VCaP (cell line): Measurements from ENCODE around the gene ANO4.

Experiments
- H3K27ac ChIP-seq: fragments of 450-650 bp; 2 replicates; pipeline ENCODE4 v1.5.1; 2017
- TF ChIP-seq, protein P1 (sequence below): fragments of 450-650 bp; conservative IDR thresholded peaks from 2 replicates; pipeline ENCODE4 v1.5.1; 2017; ENCODE audit warnings: mild to moderate bottlenecking, moderate library complexity

ANO4 gene

DNA sequence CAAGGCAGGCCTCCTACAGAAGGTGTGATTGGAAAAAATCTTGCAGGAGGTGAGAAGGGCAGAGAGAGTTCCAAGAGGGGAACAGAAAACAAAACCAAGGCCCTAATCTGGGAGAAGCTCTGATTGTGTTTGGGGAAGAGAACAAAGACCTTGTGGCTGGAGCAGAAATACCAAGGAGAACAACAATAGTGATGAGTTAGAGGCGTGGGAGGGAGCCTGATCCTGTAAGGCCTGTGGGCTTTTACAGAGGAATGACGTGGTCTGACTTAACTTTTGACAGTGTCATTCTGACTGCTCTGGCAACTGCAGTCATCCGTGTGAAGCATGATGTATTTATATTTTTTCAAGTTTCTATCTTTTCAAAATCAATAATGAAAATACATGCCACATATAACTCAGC, 200.6 kb downstream of the ANO4 start:
- no peak overlapping the region for H3K27ac ChIP-seq
- TF ChIP-seq, protein P1, sequence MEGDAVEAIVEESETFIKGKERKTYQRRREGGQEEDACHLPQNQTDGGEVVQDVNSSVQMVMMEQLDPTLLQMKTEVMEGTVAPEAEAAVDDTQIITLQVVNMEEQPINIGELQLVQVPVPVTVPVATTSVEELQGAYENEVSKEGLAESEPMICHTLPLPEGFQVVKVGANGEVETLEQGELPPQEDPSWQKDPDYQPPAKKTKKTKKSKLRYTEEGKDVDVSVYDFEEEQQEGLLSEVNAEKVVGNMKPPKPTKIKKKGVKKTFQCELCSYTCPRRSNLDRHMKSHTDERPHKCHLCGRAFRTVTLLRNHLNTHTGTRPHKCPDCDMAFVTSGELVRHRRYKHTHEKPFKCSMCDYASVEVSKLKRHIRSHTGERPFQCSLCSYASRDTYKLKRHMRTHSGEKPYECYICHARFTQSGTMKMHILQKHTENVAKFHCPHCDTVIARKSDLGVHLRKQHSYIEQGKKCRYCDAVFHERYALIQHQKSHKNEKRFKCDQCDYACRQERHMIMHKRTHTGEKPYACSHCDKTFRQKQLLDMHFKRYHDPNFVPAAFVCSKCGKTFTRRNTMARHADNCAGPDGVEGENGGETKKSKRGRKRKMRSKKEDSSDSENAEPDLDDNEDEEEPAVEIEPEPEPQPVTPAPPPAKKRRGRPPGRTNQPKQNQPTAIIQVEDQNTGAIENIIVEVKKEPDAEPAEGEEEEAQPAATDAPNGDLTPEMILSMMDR, result no peak

DNA sequence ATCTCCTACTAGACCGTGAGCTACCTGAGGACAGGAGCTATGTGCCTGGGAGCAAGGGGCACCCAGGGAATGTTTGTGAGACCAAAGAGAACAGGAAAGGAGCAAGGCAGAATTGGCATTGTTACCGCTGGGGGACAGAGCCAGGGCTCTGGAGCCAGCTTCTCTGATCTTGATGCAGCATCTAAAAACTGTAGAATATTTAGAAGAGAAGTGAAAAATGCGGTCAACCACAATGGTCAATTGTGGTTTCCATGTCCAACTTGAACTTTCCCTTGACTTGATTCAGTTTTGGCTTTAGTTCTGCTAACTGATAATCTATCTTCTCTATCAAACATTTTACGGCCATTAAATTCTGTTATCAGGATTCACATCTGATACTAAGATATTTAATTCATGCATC, 201.2 kb downstream of the ANO4 start:
- TF ChIP-seq, protein P1, result no peak

DNA sequence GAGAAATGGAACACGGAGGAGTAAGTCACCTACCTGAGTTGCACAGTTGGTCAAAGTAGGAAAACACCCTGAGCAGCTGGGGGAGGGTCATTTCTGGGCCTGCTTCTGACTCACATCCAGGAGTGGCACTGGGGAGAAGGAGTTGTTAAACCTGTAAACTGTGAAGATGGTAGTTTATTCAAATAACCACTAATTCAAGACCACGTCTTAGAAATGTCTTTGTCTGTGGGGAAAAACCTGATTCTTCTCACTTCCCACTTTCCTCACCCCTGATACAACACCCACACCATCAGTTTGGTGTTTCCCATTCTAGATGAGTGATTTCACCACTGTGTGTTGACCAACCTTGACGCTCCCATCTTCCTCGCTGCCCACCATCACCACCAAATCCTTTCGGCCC, 207.1 kb downstream of the ANO4 start:
- TF ChIP-seq, protein P1, result no peak
- H3K27ac ChIP-seq, result no peak overlapping the region

More for the DNA sequence above, 201.2 kb downstream of the ANO4 start:
- no peak overlapping the region for H3K27ac ChIP-seq

DNA sequence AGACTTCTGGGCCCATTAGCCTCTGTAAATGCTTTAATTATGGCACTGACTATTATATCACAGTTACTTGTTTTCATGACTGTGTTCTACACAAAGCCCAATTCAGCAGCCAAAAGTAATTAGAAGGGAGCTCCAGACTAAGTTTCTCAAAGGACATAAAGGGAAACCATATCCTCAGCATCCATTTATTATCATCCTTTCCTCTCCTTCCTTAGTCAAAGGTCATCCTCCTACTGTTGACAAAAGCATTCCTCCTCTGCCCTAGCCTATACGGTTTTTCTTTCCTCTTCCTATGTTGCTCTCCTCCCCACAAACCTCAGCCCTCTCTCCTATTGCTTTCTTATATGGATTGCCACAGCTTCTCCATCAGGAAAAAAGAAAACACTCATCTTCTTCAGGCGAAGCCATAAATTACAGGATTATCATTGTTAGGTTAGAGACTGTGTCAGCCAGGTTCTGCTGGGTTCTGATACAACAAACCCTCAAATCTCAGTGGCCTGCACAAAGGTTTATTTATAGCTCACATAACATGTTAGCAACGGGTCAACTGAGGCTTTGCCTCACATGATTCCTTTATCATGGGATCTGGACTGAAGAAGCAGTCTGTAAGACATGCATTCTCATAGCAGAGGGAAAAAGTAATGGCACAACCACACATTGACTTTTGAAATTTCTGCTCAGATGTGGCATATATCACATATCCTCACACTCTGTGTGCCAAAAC, 208.3 kb downstream of the ANO4 start:
- TF ChIP-seq, protein P1, result no peak

DNA sequence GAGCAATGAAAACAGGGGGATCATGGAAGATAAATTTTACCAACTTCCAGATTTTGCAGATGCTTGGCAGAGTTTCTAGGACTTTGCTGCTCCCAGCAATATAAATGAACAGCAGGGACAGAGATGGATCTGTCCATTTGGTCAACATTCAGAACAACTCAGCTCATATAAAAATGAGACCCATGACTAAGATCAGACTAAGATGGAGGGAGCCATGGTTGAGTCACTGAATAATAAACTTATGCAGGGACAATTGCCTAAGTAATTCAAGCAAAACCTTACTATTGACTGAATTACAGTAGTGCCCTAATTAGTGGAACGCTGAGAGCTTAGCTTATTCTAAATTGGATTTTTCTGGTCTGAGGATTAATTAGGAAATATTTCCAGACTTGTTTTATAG, 210.3 kb downstream of the ANO4 start:
- H3K27ac ChIP-seq, result no peak overlapping the region
- TF ChIP-seq, protein P1, result no peak

More for the DNA sequence above, 208.3 kb downstream of the ANO4 start:
- no peak overlapping the region for H3K27ac ChIP-seq

DNA sequence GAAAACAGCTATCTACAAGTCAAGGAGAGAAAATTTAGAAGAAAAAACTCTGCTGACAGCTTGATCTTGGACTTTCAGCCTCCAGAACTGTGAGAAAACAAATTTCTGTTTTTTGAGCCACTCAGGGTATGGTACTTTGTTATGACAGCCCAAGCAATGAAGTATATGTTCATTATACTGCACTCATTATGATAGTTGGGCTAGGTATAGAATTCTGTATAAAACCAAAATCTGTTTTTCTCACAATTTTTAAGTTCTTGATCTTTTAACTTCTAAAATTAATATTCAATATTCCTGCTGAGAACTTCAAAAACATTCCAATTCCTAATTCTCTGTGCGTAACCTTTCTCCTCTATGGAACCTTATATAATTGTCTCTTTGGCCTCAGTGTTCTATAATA, 214.7 kb downstream of the ANO4 start:
- H3K27ac ChIP-seq, result no peak overlapping the region
- TF ChIP-seq, protein P1, result no peak

DNA sequence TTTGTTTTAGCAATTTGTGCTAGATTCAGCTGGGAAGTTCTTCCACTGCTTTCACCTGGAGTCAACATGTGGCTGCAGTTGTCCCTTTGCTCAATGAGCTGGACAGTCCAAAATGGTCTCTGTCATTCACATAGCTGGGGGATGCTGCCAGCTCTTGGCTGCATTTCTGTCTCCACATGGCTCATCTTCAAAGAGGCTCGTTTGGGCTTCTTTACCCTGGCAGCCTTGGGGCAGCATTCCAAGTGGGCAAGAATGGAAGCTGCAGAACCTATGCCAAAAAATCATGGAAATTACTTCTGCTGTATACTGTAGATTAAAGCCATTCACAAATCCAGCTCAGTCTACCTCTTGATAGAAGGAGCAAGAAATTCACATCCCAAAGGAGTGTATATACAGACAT, 216.3 kb downstream of the ANO4 start:
- TF ChIP-seq, protein P1, result no peak
- H3K27ac ChIP-seq, result no peak overlapping the region
